ENCODE results near the gene JMJD7. TPM values are rescaled to one million over a fixed set of nuclear protein-coding genes. Genes with fewer than 3 reads are reported as not detected.

The JMJD7 gene
- total and polyA plus RNA-seq, 9 of the 15 experiments (the other 6 are each of a cell fraction or from before 2014, with no cell fraction given) = 1.2 to 13.9 (median 6.1) TPM

DNA sequence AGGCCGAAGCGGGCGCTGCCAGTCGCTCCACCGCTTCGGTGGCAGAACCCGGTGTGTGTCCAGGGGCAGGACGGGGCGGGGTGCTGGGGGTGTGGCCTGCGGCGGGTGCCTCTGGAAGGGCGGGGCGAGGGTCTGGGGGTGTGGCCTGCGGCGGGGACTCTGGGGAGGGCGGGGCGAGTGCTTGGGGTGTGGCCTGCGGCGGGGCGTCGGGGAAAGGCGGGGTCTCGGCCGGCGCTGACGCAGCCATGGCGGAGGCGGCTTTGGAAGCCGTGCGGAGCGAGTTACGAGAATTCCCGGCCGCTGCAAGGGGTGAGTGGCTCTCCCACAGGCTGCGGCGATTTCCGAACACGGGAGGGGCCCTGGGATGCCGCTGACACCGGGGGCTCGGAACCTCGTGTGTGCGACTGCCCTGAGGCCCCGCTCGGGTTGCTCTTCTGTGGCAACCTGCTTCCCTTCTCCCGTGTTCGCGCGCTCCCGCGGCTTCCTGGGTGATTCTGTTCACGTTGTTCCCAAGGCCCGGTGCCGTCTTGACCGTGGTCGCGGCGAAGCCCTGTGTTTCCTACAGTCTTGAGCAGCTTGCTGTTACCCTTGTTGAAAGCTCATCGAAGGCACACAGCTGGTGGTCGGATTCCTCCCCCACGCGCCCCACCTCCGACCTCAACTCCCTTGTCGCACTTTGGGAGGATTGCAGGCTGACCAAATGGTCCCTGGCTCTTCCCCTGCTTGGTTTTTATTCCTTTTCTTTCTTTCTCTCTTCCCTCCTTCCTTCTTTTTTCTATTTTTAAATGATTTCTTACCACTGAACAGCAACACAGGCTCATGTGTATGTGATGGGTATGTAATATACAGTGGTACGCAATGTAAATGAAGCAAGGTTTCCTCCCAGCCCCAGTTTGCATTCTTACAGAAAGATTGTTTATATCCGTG, at the start of gene JMJD7 (continued):
- TF ChIP-seq ETV1 (tag; conservative IDR thresholded peaks at IDR 0.05; ENCODE audit: low read depth) (no peak), NFIX (CRISPR knock-in tag; IDR thresholded peaks at IDR 0.05; ENCODE audit: low read depth) (no peak), TRIM24 (IDR thresholded peaks at IDR 0.05) (no peak), NRF1 (conservative IDR thresholded peaks at IDR 0.05 in 1 of 2, IDR thresholded peaks at IDR 0.05 in 1 of 2) (peak; percentile 55 to 66; a peak in 3 of 4 replicates), ZNF444 (CRISPR knock-in tag; IDR thresholded peaks at IDR 0.05) (no peak), KDM4B (IDR thresholded peaks at IDR 0.05; ENCODE audit: borderline replicate concordance in 2 of 2, low read depth in 1 of 2) (no peak), JUN (IDR thresholded peaks at IDR 0.05; ENCODE audit: borderline replicate concordance, low read depth, low read length) (no peak), JUN (CRISPR knock-in tag; IDR thresholded peaks at IDR 0.05; ENCODE audit: borderline replicate concordance) (no peak), FOXM1 (IDR thresholded peaks at IDR 0.05; ENCODE audit: low read depth) (no peak), FOXM1 (CRISPR knock-in tag; IDR thresholded peaks at IDR 0.05; ENCODE audit: low read depth) (0 out of 2 replicates have a peak, but pooled peaks have one; percentile 55), SIN3B (IDR thresholded peaks at IDR 0.05; ENCODE audit: low read depth) (0 out of 2 replicates have a peak, but pooled peaks have one; percentile 10), PHB (CRISPR knock-in tag; IDR thresholded peaks at IDR 0.05) (no peak), ILF3 (IDR thresholded peaks at IDR 0.05; ENCODE audit: borderline replicate concordance) (no peak), SAFB (IDR thresholded peaks at IDR 0.05; ENCODE audit: borderline replicate concordance, low read depth, low read length) (peak; percentile 91), KLF16 (IDR thresholded peaks at IDR 0.05) (no peak), NFYB (IDR thresholded peaks at IDR 0.05; ENCODE audit: extremely low read depth, insufficient read length) (no peak), ZEB2 (IDR thresholded peaks at IDR 0.05) (no peak; the same call in 1 of the 2 replicates), ZNF212 (CRISPR knock-in tag; IDR thresholded peaks at IDR 0.05) (no peak), TSC22D4 (tag; IDR thresholded peaks at IDR 0.05) (no peak), ARID1B (IDR thresholded peaks at IDR 0.05) (peak; percentile 53)
- TF ChIP-seq, protein P1, sequence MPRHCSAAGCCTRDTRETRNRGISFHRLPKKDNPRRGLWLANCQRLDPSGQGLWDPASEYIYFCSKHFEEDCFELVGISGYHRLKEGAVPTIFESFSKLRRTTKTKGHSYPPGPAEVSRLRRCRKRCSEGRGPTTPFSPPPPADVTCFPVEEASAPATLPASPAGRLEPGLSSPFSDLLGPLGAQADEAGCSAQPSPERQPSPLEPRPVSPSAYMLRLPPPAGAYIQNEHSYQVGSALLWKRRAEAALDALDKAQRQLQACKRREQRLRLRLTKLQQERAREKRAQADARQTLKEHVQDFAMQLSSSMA (CRISPR knock-in tag; IDR thresholded peaks at IDR 0.05) = no peak
- TF ChIP-seq, protein P2, sequence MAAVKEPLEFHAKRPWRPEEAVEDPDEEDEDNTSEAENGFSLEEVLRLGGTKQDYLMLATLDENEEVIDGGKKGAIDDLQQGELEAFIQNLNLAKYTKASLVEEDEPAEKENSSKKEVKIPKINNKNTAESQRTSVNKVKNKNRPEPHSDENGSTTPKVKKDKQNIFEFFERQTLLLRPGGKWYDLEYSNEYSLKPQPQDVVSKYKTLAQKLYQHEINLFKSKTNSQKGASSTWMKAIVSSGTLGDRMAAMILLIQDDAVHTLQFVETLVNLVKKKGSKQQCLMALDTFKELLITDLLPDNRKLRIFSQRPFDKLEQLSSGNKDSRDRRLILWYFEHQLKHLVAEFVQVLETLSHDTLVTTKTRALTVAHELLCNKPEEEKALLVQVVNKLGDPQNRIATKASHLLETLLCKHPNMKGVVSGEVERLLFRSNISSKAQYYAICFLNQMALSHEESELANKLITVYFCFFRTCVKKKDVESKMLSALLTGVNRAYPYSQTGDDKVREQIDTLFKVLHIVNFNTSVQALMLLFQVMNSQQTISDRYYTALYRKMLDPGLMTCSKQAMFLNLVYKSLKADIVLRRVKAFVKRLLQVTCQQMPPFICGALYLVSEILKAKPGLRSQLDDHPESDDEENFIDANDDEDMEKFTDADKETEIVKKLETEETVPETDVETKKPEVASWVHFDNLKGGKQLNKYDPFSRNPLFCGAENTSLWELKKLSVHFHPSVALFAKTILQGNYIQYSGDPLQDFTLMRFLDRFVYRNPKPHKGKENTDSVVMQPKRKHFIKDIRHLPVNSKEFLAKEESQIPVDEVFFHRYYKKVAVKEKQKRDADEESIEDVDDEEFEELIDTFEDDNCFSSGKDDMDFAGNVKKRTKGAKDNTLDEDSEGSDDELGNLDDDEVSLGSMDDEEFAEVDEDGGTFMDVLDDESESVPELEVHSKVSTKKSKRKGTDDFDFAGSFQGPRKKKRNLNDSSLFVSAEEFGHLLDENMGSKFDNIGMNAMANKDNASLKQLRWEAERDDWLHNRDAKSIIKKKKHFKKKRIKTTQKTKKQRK (IDR thresholded peaks at IDR 0.05; ENCODE audit: borderline replicate concordance, low read depth, low read length) = no peak
